SK-MEL-5 (cell line): ENCODE data around the gene KRAS. TPM values are rescaled to one million over a fixed set of nuclear protein-coding genes. Genes with fewer than 3 reads are reported as not detected.
A peak's percentile ranks its signal among the peaks of the same experiment; 100 is the strongest.
"Not testable (repeated sequence)": the region's sequence is repeated elsewhere in the genome, so short reads cannot be mapped to it uniquely, and the experiment has no call there.

Experiments
- DNase-seq: peaks from one replicate; pipeline ENCODE4 v3.0.0-alpha.2; 2016; ENCODE audit warnings: low read depth, low spot score
- in situ Hi-C: cut with HindIII; loops from 2 replicates; pipeline ENCODE4 v1.10.0; 2016; ENCODE audit warnings: low sequenced_read_pairs, high pct_unique_total_duplicates, low pct_unique_long_range_greater_than_20kb
- polyA plus RNA-seq, 2 experiments: library from polyadenylated mRNA; depleted of rRNA; stranded (reverse); fragments of >200 nt; gene quantifications; 2 replicates each; pipeline ENCODE4 v1.2.3, GENCODE V29; 2015
- total RNA-seq: library from RNA; depleted of rRNA; stranded (reverse); fragments of >200 nt; shearing (Covaris generic); gene quantifications from 2 replicates; pipeline ENCODE4 v1.2.3, GENCODE V29; 2014; rRNA removed

The KRAS gene
- total RNA-seq, result 9.7 and 11.9 TPM in 2 replicates
- 16.7 and 20.1 TPM in 2 replicates for polyA plus RNA-seq (2015; cell fraction: cytosol; rRNA removed)
- polyA plus RNA-seq (2015; cell fraction: nucleus; rRNA removed), result 9.8 and 14.2 TPM in 2 replicates

GRCh38 chr12:25250744-25251730 lies at the start of gene KRAS:
TSS of gene KRAS (minus strand) at chr12:25250929.
- in situ Hi-C loops, result no loop called here
- DNase-seq, result peak; percentile 97

DNA sequence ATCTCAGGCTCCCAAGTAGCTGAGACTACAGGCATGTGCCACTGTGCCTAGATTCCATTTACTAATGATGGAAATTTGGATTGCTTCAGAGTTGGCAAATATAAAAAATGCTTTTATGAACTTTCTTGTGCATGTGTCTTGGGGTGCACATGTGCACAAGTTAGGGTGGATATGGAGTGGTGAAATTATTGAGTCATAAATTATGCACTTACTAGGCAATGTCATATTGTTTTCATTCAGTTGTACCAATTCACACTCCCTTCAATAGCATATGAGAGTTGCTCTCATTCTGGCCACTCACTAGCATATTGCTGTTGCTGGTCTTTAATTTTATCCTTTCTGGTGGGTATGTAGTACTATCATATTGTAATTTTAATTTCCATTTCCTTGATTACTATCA lies 45.7 kb upstream of the KRAS start:
- DNase-seq, result no peak
- in situ Hi-C loops, result no loop called here

DNA sequence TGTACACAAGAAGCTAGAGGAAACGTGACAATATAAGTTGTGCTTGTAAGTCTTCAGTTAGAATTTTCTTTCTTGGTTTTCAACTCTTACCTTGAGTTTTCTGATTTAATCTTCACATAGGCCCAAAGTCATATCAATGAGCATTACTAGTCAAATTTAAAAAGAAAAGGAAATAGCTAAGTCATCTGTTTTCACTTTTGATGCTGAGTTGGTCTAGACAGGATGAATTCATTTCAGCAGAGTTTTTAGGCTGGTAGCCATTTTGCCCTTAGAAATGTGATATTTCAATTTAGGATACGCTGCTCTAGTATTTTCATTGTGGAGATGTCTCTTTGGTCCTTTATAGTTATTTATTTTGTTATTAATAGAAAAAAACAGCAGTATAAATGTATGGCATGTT lies 44.6 kb upstream of the KRAS start:
- in situ Hi-C loops, result no loop called here
- DNase-seq, result no peak

DNA sequence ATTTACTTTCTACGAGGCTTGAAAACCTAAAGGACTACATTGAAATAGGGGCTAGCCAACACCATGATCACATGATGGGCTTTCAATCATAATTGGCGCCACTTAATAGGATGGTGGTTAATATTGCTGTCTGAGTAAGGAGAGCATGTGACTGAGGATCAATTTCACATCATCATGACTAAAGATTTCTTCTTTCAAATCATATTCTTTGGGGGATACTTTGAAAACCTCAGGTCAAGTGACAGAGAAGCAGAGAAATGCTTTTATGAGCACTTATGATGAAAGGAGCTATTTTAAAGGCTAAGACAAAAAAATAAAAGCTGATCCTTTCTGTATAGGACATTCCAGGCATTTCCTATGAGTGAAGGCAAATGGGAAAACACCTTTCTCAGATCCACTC lies 42.9 kb upstream of the KRAS start:
- peak; percentile 50 for DNase-seq
- in situ Hi-C loops, result no loop called here

- DNase-seq, in situ Hi-C loops: not testable (repeated sequence)
Observed at GRCh38 chr12:25292810-25293221, 42.1 kb upstream of the KRAS start.

DNA sequence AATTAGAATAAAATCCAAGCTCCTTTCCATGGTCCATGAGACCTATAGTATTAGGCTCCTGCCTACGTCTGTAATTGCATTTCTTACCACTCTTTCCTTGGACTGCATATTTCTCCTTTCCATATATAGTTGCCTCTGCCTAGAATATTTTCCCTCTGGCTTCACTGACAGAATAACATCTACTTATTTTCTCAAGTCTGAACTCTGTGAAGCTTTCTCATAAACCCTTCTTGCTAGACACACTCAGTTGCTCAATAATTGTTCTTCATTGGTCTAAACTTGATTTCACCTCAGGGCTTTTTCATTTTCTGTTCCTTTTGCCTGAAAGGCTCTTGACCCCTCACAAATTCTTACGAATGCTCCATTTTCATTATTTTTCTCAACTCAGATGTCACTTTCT lies 36.9 kb upstream of the KRAS start:
- in situ Hi-C loops, result no loop called here
- no peak for DNase-seq

DNA sequence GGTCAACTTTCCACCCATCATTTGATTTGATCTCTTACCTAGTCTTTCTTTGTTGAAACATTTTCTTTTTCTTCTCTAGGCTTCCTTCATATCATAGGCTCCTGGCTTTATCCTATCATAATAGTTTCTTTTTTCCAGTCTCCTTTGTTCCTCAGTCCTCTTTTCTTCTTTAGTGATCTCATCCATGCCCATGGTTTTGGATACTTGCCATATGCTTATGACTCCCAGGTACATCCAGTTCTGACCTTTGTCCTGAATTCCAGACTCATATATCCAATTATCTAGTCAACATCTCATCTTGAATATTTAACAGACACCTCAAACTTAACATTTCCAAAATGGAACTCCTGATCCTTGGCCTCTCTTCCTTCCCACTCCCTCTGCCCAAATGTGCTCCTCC lies 36.1 kb upstream of the KRAS start:
- no peak for DNase-seq
- in situ Hi-C loops, result no loop called here

DNA sequence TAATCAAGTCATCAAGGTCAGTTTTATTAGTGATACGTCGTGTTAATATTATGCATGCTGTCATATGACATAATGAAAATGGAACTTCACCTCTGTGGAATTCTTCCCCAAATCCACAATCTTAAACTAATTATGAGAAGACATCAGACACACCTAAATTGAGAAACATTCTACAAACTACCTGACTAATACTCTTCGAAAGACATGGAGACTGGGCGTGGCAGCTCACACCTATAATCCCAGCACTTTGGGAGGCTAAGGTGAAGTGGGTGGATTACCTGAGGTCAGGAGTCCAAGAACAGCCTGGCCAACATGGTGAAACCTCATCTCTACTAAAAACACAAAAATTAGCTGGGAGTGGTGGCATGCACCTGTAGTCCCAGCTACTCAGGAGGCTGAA lies 33.3 kb upstream of the KRAS start:
- in situ Hi-C loops, result no loop called here
- DNase-seq, result no peak

- in situ Hi-C loops, result no loop called here
- DNase-seq, result no peak
Observed at GRCh38 chr12:25283006-25283405, 32.3 kb upstream of the KRAS start.

GRCh38 chr12:25280082-25280481 lies 29.4 kb upstream of the KRAS start:
- DNase-seq, result no peak
- in situ Hi-C loops, result no loop called here

DNA sequence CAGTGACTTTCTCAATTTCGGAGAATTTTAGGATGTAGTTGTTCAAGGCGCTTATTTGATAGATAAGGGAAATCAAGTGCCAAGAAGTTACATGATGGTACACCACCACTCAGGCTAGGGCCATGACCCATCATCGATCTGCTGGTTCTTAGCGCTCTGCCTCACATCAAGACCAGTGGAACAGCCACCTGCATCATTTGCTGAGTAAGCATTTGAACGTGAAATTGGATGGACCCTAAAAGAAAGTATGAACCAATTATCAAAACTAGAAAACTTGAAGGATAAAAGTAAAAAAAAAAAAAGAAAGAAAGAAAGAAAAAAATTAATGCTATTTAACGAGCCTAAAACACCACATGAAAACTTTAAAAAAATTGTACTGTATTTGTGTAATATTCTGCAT lies 27.5 kb upstream of the KRAS start:
- DNase-seq, result no peak
- in situ Hi-C loops, result no loop called here

DNA sequence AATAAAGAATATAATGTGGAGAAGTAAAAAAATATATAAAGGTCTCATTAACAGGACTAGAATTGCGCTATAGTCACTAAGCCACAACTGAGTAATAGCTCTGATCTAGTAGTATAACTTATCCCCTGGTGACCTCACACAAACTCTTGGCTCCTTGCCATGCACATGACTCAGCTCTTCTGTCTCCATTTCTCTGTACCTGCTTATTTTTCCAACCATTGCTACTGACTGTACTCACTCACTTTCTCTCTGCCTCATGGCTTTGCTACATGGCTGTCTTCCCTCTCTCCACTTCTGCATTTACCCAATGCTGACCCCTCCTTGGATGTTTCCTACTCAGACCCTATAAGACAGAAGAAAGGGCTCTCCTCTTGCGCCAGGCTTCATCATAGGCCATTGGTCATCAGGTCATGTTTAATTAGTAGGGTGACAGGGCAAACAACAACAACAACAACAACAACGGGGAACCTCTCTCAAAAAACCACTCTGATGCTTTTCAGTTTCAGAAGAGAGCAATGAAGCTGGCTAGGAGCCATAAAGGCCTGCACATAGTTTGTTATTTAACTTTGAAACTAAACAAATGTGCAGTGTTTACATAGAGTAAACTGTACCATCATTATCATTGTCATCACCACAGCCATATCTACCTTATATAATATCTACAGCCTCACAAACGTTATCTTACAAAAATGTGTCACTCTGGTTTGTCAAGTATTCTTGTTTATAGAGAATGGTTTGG lies 25.6 kb upstream of the KRAS start:
- peak; percentile 17 for DNase-seq
- in situ Hi-C loops, result no loop called here

DNA sequence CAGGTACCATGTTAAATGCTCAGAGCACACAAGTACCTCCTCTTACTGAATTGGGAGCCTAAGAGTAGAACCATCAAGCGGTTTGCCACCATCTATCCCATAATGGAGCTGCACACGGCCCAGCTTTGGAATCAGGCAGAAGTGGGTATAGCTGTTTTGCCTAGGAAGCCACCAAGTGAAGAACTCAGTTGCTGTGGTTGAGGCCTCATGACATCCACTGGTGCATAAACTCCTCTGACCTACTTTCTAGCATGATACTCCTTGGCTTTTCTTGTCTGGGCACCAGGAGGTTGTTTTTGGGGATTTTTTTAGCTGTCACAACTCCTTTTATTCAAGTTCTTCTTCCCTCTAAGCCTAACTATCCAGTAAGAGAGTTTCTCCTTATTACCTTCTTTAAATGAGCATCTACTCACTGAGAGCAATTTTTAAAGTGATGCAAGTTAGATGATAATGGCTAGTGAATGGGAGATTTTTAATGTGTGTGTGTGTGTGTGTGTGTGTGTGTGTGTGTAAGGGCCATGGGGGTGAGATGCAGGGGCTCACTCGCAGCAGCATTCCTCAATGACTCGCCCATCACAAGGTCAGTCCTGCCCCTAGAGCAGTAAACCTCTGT lies 20.9 kb upstream of the KRAS start:
- in situ Hi-C loops, result no loop called here

DNA sequence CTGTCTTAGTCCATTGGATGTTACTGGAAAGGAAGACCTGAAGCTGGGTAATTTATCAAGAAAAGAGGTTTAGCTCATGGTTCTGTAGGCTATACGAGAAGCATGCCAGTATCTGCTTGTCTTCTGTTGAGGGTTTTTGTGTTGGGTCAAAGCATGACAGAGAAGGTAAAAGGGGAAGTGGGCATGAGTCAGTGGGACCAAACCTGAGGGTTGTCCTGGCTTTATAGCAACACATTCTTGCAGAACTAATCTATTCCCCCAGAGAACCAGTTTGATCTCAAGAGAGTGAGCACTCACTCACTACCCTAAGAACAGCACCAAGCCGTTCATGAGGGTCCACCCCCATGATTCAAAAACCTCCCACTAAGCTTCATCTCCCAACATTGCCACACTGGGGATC lies 19.0 kb upstream of the KRAS start:
- no peak for DNase-seq
- in situ Hi-C loops, result no loop called here

More for the DNA sequence above, 20.9 kb upstream of the KRAS start:
- DNase-seq, result no peak

DNA sequence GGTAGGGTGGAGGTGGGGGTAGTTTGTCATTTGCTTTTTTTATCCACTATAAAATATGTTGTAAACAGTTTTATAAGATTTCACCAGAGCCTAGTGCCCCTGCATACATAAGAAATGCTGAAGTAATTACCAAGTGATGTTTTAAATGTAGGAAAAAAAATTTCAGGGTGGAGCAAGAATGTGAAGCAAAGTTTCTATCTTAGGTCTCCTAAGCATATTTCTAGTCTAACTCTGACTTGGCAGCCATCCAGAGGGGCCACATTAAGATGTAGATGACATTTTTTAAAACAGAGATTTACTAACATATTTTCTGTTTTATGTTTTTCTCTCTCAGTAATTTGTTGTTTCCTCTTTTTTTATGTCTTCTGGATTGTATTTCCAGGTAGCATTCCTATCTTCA lies 15.8 kb upstream of the KRAS start:
- in situ Hi-C loops, result no loop called here

DNA sequence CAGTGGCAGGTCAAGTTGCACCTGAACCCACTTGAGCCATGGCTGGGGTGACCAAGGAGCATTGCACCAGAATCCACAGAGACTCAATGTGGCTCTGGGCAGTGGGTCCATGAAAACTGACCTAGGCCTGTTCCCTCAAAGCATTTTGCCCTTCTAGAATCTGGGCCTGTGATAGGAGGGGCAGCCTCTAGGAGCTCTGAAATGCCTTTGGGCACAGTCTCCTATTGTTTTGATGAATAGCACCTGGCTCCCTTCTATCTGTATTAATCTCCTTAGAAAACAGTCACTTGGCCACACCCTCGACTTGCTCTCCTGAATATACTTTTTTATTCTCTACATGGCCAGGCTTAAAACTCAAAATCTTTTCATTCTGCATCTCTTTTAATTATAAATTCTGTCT lies 14.1 kb upstream of the KRAS start:
- in situ Hi-C loops, result no loop called here
- DNase-seq, result no peak

More for the DNA sequence above, 15.8 kb upstream of the KRAS start:
- DNase-seq, result no peak

DNA sequence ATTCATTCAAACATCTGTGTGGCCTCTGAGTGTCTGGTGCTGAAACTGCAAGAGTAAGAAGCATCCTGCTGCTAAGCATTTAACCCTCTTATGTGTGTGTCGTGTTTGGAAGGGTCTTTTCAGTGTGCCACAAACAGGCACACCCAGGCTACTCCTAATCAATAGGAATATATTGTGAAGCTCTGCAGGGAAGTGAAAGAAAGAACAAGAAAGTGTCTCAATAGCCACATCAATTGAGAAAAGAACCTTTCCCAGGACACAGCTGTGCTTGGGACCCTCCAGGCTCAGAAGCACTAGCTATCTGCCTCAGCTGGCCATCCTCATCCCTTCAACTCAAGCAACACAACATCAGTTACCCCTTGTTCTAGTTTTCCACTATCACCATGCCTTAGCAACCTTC lies 13.4 kb upstream of the KRAS start:
- DNase-seq, result no peak
- in situ Hi-C loops, result no loop called here

- DNase-seq, result no peak
- in situ Hi-C loops, result no loop called here
Observed at GRCh38 chr12:25263594-25263993, 12.9 kb upstream of the KRAS start.
